Measurements from ENCODE around the gene BCAM.

GRCh38 chr19:44816301-44816700 lies 7.4 kb downstream of the BCAM start:
- no peak for TF ChIP-seq CTCF (conservative IDR thresholded peaks at IDR 0.05 in 1 of 2, IDR thresholded peaks at IDR 0.05 in 1 of 2; ENCODE audit: low read depth in 1 of 2, low read length in 2 of 2)
- TF ChIP-seq EZH2 (IDR thresholded peaks at IDR 0.05; ENCODE audit: low read length, missing control alignments) = no peak
